GM13976 (cell line): ENCODE measurements around the gene SEC24B.
A peak's percentile ranks its signal among the peaks of the same experiment; 100 is the strongest.

Source experiments
- DNase-seq: peaks from one replicate; pipeline ENCODE4 v3.0.0; 2012; ENCODE audit warnings: low spot score
- CTCF ChIP-seq: IDR thresholded peaks from 2 replicates; pipeline ENCODE4 v1.5.1; 2012; ENCODE audit warnings: borderline replicate concordance, mild to moderate bottlenecking; ENCODE audit not compliant: insufficient read depth; ENCODE audit errors: extremely low read depth, missing control alignments, control extremely low read depth
- in situ Hi-C: fragments of 300-500 bp; cut with MboI; formaldehyde crosslinking; loops from one replicate; pipeline ENCODE4 v1.12.0; 2022; ENCODE audit warnings: low sequenced_read_pairs, mixed read lengths, inconsistent platforms; ENCODE audit not compliant: unreplicated experiment

SEC24B gene

DNA sequence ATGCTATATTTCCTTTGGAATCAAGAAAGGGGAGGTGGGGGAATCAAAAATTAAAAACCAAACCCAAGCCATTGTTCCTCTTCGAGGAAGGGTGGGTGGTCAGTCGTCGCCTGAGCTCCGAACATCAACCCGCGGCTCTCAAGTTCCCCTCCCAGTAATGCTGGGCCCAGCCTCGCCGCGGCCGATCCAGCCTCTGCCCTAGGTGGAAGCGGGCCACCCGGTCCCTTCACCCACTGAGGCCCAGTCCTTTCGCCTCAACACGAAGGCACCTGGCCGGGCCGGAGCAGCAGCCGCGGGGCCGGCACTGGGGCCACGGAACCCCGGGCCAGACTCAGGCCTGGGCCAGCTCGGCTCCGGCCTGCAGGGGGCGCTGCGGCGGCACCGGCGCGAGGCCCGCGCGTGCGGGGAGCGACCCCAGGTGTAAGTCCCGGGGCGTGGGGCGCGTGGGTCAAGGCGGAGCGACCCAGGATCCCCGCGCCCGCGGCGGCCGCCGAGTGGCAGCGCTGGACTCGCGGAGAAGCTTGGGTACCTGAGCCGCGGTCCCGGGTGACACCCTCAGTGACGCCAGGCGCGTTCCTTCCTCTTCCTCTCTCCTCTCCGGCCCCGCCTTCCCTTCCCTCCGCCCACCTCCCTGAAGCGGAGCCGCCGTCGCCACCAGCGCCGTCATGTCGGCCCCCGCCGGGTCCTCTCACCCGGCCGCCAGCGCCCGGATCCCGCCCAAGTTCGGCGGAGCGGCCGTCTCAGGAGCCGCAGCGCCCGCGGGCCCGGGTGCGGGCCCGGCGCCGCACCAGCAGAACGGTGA is at the start of gene SEC24B:
Gene SEC24B, plus strand, starts transcription at position 611 of the 802 bp plus-strand sequence. Its CDS starts 55 bp downstream, at position 666.
- peak; percentile 89 for DNase-seq
- TF ChIP-seq CTCF = peak; percentile 91
- in situ Hi-C loops = no loop called here

DNA sequence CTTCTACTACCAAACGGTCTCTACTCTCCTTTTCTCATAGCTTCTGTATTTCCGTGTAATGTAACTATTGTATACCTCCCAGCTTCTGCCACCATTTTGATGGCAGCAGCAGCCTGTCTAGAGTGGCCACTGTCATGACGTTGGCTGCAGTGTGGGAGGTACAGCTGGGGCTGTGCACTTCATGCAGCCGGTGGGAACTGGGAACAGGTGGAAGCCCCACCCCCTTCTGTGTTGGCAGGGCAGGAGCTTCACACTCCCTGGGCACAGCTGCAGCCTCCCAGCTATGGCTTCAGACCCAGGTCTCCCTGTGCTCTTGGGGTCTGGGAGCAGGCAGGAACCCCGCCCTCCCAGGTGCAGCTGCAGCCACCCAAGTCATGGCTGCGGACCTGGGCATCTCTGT is 49.8 kb upstream of the SEC24B start:
- DNase-seq = no peak
- no peak for TF ChIP-seq CTCF
- in situ Hi-C loops = no loop called here

DNA sequence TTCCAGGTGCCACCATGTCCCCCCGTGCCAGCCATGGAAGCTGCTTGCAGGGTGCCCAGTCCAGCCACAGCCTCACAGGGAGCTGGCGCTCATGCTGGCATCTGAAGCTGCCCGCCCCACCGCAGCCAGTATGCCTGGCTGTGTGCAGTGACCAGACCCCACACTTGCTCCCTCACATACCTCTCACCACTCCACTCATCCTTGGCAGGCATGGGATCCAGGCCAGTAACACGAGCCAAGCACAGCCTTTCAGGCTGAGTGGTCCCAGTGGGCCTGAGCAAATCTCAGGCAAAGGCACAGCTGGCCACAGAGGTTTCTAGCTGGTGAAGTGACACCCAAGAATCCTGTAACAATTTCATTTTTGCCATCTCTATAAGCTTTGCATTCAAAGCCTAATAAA is 48.4 kb upstream of the SEC24B start:
- in situ Hi-C loops = no loop called here
- DNase-seq = no peak

DNA sequence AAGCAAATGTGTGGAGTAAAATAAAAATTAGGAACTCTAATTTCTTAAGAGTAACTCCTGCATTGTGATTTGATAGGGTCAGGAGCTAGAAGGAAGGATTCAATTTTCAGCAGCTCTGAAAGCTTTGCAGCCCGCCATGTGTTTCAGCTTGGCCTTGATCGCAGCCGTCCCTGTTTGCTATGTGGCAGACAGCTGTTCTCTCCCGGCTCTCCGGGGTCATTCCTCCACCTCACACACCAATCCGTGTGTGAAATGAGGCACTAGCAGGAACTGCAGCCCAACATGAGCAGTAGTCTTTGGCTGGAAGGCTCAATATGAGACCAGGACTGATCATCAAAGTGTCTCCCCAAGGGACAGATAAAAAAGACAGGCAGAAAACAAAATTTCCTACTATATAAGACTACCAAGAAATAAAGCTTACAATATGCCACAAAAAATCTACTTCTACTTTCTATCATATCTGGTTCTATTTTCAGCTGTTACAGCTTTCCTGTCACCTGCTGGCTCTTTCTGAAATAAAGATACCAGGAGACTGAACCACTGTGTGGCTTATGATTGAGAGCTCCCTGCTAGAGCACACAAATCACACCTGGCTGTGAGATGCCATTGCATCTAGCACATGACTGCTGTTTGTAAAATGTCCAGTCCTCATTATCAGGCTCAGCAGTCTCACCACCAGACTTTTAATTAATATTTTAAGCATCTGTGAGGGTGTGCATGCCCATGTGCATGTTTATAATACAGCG is 44.1 kb upstream of the SEC24B start:
- DNase-seq = no peak
- in situ Hi-C loops = no loop called here
- no peak for TF ChIP-seq CTCF

More for the DNA sequence above, 48.4 kb upstream of the SEC24B start:
- no peak for TF ChIP-seq CTCF

GRCh38 chr4:109390115-109390768 is 43.4 kb upstream of the SEC24B start:
- DNase-seq = no peak
- in situ Hi-C loops = no loop called here
- TF ChIP-seq CTCF = no peak

GRCh38 chr4:109395694-109396093 is 37.9 kb upstream of the SEC24B start:
- in situ Hi-C loops = no loop called here
- TF ChIP-seq CTCF = no peak
- no peak for DNase-seq
